ENCODE results near the gene CKB.
"Not testable (repeated sequence)": the region's sequence is repeated elsewhere in the genome, so short reads cannot be mapped to it uniquely, and the experiment has no call there.

CKB gene

DNA sequence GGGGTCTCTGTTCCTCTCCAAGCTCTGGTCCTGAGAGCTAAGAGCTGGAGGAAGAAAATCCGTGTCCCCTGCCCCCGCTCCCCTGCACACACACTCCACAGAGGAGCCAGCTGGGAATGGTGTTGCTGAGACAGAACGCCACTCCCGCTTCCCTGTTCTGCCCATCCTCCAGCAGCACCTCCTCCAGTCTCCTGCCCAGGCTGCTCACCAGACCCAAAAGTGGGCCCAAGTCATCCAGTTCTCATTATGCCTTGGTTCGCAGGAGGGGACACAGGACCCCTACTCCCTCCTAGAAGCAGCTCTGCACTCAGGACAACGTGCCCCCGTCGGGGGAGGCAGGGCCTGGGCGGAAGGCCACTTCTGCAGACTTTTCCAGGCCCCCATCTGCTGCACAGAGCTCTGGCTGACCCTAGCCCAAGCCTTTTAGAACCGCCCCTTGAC lies 5.5 kb upstream of the CKB start:
- no peak for DNase-seq (ENCODE audit: low spot score)
- H3K4me1 Mint-ChIP-seq (ENCODE audit: low read depth) = peaks cover 13% of the 10 kb centered on the region
- no peaks in the 10 kb centered on the region for H3K9me3 Mint-ChIP-seq
- H3K27ac Mint-ChIP-seq = peak overlapping the region; percentile 98
- peaks cover 18% of the 10 kb centered on the region for H3K27me3 Mint-ChIP-seq (ENCODE audit: low read depth)
- peak overlapping the region; percentile 96 for H3K4me3 Mint-ChIP-seq
- peaks cover 3% of the 10 kb centered on the region for H3K36me3 Mint-ChIP-seq (ENCODE audit: low read depth)

DNA sequence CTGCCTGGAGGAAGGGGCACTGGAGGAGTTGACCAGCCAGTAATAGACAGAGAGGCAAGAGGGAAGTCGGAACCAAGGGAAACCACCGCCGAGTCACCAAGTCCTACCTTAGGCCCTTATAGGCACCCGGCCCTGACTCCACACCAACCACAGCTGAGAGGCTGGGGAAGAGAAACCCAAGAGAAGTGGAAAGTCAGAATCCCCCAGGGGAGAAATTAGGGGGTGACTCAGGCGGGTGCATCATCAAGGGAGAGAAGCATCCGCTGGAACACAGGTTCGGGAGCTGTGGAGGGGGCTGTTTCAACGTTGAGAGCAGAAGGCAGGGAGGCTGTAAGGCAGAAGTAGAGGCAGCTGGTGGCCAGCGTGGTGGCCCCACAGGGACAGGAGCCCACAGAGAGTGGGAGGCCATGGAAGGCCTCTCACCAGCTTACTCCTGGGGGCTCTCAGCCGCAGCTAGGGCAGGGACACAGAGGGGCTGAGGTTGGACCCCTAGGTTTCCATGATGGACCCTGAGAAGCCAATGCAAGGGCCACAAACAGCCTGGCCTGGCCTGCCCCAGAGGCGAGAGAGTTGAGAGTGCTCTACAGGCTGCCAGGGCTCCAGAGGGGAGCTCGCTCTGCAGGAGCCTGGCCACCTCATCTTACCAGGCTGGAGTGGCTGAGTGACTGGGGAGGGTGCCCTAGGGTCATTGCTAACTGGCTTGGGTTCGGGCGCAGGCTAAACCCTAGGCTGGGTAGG lies 4.9 kb upstream of the CKB start:
- Mint-ChIP-seq H3K27me3 (ENCODE audit: low read depth) (peaks cover 18% of the 10 kb centered on the region), H3K27ac (peak overlapping the region; percentile 68), H3K4me3 (peak overlapping the region; percentile 96), H3K9me3 (no peaks in the 10 kb centered on the region), H3K36me3 (ENCODE audit: low read depth) (peaks cover 3% of the 10 kb centered on the region), H3K4me1 (ENCODE audit: low read depth) (peaks cover 13% of the 10 kb centered on the region)
- peak; percentile 16 for DNase-seq (ENCODE audit: low spot score)

DNA sequence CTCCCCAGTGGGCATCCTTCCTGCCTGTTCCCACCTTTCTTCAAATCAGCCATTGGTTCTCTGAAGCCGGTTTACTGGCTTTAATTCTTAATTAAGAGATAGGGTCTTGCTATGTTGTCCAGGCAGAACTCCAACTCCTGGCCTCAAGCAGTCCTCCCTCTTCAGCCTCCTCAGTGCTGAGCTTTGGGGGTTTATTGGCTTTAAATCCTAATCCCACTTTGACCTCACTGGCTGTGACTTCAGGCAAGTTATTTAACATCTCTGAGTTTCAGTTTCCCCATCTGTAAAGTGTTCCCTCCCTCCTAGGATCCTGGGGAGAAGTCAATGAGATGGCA lies 4.3 kb upstream of the CKB start:
- H3K27me3 Mint-ChIP-seq (ENCODE audit: low read depth) = peaks cover 18% of the 10 kb centered on the region
- DNase-seq (ENCODE audit: low spot score) = no peak
- H3K36me3 Mint-ChIP-seq (ENCODE audit: low read depth) = peaks cover 3% of the 10 kb centered on the region
- H3K27ac Mint-ChIP-seq = no peak overlapping the region
- peak overlapping the region; percentile 51 for H3K4me3 Mint-ChIP-seq
- H3K9me3 Mint-ChIP-seq = no peaks in the 10 kb centered on the region
- H3K4me1 Mint-ChIP-seq (ENCODE audit: low read depth) = peaks cover 13% of the 10 kb centered on the region

DNA sequence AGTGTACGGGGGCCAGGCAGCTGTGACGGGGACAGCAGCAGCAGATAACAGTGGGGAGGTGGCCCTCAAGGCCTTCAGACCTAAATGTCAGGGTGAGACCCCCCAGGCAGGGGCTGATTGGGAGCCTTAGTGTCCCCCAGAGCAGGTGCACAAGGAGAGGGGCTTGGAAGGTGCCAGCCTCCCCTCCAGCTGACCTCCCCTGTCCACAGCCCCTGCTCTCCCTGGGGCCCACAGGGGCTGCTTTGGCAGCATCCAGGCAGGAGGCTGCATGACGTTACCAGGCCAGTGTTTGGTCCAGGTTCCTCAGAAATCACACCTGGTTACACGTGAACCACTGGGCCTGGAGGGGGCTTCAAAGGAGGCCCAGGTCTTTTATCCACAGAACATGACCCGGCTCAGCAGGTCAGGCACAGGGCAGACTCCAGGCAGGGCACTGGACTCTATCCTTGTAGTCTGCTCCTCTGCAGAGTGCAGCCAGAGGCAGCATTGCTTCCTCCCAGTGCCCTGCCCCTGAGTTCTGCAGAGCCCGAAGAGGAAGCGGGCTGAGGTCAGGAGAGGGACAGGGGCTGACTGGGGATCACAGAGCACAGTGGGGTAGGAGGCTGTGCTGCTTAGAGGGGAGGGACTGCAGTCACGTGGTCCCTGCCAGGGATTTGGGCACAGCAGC lies 3.8 kb upstream of the CKB start:
- no peak for DNase-seq (ENCODE audit: low spot score)
- no peak overlapping the region for H3K27ac Mint-ChIP-seq
- peaks cover 18% of the 10 kb centered on the region for H3K27me3 Mint-ChIP-seq (ENCODE audit: low read depth)
- peaks cover 13% of the 10 kb centered on the region for H3K4me1 Mint-ChIP-seq (ENCODE audit: low read depth)
- H3K9me3 Mint-ChIP-seq = no peaks in the 10 kb centered on the region
- H3K4me3 Mint-ChIP-seq = no peak overlapping the region
- peaks cover 3% of the 10 kb centered on the region for H3K36me3 Mint-ChIP-seq (ENCODE audit: low read depth)

DNA sequence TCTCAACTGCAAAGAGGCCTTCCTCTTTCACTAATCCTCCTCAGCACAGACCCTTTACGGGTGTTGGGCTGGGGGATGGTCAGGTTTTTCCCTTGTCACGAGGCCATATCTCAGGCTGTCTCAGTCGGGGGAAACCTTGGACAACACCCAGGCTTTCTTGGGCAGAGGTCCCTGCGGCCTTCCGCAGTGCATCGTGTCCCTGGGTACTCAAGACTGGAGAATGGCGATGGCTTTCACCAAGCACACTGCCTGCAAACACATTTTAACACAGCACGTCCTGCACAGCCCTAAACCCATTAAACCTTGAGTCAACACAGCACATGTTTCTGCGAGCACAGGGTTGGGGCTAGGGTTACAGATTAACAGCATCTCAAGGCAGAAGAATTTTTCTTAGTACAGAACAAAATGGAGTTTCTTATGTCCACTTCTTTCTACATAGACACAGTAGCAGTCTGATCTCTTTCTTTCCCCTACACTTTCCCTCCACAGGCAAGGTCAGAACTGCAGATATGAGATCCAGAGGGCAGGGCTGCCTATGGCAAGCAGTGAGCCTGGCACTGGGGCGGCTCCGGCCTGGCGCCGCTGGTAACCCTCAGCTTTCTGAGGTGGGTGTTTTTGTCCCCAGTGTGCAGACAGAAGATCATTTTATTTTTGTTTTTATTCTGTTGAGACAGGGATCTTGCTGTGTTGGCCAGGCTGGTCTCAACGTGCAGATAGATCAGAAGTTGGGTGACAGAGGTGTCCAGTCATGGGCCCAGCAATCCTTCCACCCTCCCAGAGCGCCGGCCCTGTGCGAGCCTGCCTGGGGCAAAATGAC lies 3.0 kb upstream of the CKB start:
- not testable (repeated sequence) for H3K27ac Mint-ChIP-seq; H3K9me3 Mint-ChIP-seq; H3K4me3 Mint-ChIP-seq; H3K36me3 Mint-ChIP-seq (ENCODE audit: low read depth); DNase-seq (ENCODE audit: low spot score)
- Mint-ChIP-seq H3K27me3 (ENCODE audit: low read depth) (peaks cover 18% of the 10 kb centered on the region), H3K4me1 (ENCODE audit: low read depth) (peaks cover 11% of the 10 kb centered on the region)

DNA sequence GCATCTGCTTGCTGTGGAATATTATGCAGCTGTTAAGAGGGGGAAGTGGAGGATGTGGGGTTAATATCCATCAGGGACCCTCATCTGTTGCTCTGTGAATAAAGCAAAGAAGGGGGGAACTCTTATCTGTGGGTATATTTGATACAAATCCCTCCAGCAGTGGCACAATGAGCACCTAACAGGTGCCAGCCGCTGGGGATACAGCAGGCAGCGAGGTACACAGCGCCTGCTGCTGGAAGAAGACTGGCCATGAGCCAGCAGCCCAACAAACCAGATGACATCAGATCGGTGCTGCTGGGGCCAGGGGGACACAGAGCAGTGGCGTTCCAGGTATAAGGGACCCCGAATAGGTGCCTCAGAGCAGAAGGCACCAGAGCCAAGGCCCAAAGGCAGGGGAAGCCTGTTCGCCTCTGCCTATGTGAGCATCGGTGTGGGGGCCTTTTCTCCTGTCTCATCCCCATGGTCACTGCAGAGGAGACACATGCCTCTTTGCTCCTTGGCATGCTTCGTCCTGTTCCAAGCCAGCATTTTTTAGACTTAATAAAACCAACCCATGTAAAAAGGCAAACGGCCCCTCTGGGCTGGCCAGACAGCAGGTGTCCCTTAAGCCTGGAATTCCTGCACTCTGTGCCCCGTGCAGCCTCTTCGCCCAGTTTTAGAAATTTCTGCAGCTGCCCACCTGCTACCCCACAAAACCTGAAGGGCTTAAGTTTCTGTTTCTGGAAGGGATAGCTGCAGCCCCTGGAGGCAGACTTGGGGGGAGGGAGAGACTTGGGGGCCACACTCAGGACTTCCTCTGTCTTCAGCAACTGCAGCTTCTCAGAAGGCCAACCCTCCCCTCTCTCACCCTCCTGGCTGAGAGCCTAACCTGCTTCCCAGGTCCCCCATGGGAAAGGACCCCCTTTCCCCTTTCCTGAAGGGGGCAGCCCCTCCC lies 1.6 kb upstream of the CKB start:
- no peak for DNase-seq (ENCODE audit: low spot score)
- H3K9me3 Mint-ChIP-seq = no peaks in the 10 kb centered on the region

DNA sequence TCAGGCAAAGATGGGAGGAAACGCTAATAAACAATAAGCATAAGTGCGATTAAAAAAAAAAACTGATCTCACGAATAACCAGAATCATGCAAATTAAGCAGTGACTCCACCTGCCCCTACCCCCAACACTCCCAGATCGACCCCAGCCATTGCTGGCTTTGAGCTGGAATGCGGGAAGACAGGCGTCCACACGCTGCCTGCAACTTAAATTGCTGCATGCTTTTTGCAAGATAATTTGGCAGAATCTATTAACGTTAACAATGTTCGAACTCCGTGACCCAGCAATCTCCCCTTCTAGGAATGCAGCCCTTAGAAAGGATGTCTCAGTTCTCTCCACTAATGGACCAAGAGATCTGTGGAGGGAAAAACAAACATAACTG lies 935 bp upstream of the CKB start:
- Mint-ChIP-seq H3K36me3 (ENCODE audit: low read depth) (no peaks in the 10 kb centered on the region), H3K27me3 (ENCODE audit: low read depth) (peaks cover 18% of the 10 kb centered on the region), H3K4me1 (ENCODE audit: low read depth) (peaks cover 16% of the 10 kb centered on the region), H3K9me3 (no peaks in the 10 kb centered on the region), H3K27ac (no peak overlapping the region), H3K4me3 (peak overlapping the region; percentile 24)
- DNase-seq (ENCODE audit: low spot score) = no peak

More for the DNA sequence above, 1.6 kb upstream of the CKB start:
- H3K27me3 Mint-ChIP-seq (ENCODE audit: low read depth) = peaks cover 18% of the 10 kb centered on the region
- peaks cover 10% of the 10 kb centered on the region for H3K4me1 Mint-ChIP-seq (ENCODE audit: low read depth)
- H3K27ac Mint-ChIP-seq = no peak overlapping the region
- H3K36me3 Mint-ChIP-seq (ENCODE audit: low read depth) = no peaks in the 10 kb centered on the region
- peak overlapping the region; percentile 24 for H3K4me3 Mint-ChIP-seq

DNA sequence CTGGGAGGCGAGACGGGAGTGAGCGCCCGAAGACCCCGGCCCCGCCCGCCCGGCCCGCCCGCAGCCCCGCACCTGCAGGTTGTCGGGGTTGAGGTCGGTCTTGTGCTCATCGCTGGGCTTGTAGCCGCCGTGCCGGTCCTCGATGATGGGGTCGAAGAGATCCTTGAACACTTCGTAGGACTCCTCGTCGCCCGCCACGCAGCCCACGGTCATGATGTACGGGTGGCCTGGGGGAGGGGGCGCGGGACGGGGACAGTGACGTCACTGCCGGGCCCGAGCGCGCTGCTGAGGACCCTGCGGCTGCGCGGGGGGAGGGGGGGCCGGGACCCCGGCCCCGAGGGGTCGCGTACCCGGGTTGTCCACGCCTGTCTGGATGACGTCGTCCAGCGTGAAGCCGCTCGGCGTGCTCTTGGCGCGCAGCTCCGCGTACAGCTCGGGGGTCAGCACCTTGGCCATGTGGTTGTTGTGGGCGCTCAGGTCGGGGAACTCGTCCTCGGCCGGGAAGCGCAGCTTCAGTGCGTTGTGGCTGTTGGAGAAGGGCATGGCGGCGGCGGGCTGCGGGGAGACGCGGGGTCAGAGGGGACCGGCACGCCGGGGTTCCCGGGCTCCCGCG lies 573 bp downstream of the CKB start:
- H3K4me3 Mint-ChIP-seq = no peak overlapping the region
- no peaks in the 10 kb centered on the region for H3K9me3 Mint-ChIP-seq
- peaks cover 11% of the 10 kb centered on the region for H3K4me1 Mint-ChIP-seq (ENCODE audit: low read depth)

DNA sequence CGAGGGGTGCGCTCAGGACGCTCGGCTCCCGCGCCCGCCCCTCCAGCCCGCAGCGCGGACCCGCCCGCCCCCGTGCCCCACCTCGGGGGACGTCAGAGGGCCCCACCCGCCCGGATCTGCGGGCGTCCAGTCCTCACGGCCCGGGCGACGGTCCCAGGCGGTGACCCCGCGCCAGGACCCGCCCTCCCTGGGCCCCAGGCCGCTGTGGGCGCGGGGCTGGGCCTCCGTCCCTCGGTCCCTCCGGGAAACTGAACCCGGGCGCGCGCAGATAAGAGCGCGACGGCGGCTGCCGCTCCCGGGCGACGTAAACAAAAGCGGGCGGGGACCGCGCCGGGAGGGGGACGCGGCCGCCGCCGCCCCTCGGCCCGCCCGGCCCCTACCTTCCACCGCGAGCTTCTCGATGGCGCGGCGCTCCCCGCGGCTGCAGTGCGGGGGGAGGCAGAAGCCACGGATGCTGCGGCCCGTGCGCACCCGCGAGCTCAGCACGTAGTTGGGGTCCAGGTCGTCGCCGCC lies 1.1 kb downstream of the CKB start:
- Mint-ChIP-seq H3K4me3 (no peak overlapping the region), H3K36me3 (ENCODE audit: low read depth) (no peaks in the 10 kb centered on the region), H3K27ac (no peak overlapping the region), H3K27me3 (ENCODE audit: low read depth) (peaks cover 18% of the 10 kb centered on the region), H3K9me3 (no peaks in the 10 kb centered on the region), H3K4me1 (ENCODE audit: low read depth) (peaks cover 9% of the 10 kb centered on the region)
- no peak for DNase-seq (ENCODE audit: low spot score)

More for the DNA sequence above, 573 bp downstream of the CKB start:
- no peaks in the 10 kb centered on the region for H3K36me3 Mint-ChIP-seq (ENCODE audit: low read depth)
- H3K27me3 Mint-ChIP-seq (ENCODE audit: low read depth) = peaks cover 18% of the 10 kb centered on the region
- no peak overlapping the region for H3K27ac Mint-ChIP-seq
- no peak for DNase-seq (ENCODE audit: low spot score)

DNA sequence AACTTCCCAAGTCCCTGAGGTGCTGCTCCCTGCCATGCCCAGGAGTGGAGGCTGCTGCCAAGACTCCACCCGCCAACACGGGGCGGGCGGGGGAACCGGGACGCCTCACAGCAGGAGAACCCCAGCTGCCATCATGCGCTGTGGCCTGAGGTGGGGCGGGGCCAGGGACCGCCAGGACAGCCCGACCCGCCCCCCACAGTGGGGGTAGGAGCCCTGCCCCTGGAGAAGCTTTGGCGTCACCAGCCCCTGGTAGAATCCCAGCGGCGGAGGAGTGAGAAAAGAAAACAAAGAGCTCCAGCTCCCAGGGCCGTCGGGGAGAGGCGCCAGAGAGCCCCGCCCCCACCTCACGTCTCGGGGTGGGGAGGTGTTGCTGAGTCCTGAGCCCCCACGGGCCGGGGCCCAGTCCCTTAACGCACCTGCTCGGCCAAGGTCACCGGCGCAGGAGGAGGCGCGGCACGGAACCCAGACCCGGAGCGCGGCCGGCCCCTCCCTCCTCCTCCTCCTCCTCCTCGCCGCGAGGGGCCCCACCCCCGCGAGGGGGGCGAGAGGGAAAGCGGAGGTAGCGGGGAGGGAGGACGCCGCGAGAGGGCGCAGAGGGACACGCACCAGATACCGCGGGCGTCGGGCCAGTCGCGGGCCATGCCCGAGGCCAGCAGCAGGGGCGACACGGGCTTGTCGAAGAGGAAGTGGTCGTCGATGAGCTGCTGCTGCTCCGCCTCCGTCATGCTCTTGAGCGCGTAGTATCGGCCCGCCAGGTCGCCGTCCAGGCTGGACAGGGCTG lies 1.8 kb downstream of the CKB start:
- peak; percentile 62 for DNase-seq (ENCODE audit: low spot score)
- peak overlapping the region; percentile 36 for H3K4me3 Mint-ChIP-seq
- no peaks in the 10 kb centered on the region for H3K9me3 Mint-ChIP-seq
- H3K27me3 Mint-ChIP-seq (ENCODE audit: low read depth) = peaks cover 18% of the 10 kb centered on the region
- no peak overlapping the region for H3K27ac Mint-ChIP-seq
- no peaks in the 10 kb centered on the region for H3K36me3 Mint-ChIP-seq (ENCODE audit: low read depth)
- H3K4me1 Mint-ChIP-seq (ENCODE audit: low read depth) = peaks cover 9% of the 10 kb centered on the region

DNA sequence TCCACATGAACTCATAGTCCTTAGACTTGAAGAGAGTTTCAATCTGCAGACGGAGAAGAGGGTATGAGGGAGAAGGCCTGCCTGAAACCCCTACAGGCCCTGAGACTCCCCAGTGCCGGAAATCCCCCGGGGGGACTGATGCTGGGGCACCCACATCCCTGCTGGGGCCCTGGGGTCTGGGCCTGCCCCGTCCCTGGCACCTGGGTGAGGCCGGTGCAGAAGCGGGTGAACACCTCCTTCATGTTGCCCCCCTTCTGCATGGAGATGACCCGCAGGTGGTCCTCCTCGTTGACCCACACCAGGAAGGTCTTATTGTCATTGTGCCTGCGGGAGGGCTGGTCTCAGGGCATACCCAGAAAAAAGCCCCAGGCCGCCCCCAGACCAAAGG lies 2.4 kb downstream of the CKB start:
- no peaks in the 10 kb centered on the region for H3K9me3 Mint-ChIP-seq
- no peak for DNase-seq (ENCODE audit: low spot score)
- H3K27ac Mint-ChIP-seq = no peak overlapping the region
- H3K27me3 Mint-ChIP-seq (ENCODE audit: low read depth) = peaks cover 18% of the 10 kb centered on the region
- no peak overlapping the region for H3K4me3 Mint-ChIP-seq
- no peaks in the 10 kb centered on the region for H3K36me3 Mint-ChIP-seq (ENCODE audit: low read depth)
- H3K4me1 Mint-ChIP-seq (ENCODE audit: low read depth) = peaks cover 9% of the 10 kb centered on the region

DNA sequence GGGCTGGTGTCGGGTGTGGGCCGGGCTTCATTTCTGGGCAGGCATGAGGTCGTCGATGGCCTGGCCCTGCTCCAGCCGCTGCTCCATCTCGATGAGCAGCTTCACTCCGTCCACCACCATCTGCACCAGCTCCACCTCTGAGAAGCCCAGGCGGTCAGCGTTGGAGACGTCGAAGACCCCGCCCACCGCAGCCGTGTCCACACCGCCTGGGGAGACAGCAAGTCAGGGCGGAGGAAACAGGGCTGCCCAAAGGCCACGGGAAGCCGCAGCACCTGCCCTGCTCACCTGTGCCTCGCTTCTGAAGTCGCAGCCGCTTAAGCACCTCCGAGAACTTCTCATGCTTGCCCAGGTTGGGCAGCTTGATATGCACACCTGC lies 2.8 kb downstream of the CKB start:
- Mint-ChIP-seq H3K4me1 (ENCODE audit: low read depth) (peaks cover 9% of the 10 kb centered on the region), H3K4me3 (no peak overlapping the region), H3K9me3 (no peaks in the 10 kb centered on the region), H3K27ac (no peak overlapping the region), H3K36me3 (ENCODE audit: low read depth) (no peaks in the 10 kb centered on the region), H3K27me3 (ENCODE audit: low read depth) (peaks cover 18% of the 10 kb centered on the region)
- no peak for DNase-seq (ENCODE audit: low spot score)

Measured in T-helper 2 cell treated with Interferon-gamma antibody and Interleukin-4, amounts not matched to agents 5 μg/mL and 100 μg/mL, for 36 hours (primary cell).